Fibroblast of mammary gland (primary cell): ENCODE measurements around the gene RTN4R.
"Not testable (repeated sequence)": the region's sequence is repeated elsewhere in the genome, so short reads cannot be mapped to it uniquely, and the experiment has no call there.

Experiments used
- DNase-seq: peaks from one replicate; pipeline ENCODE4 v3.0.0-alpha.2; 2010; ENCODE audit warnings: low read depth
- H3K4me3 ChIP-seq: 2 replicates; pipeline ENCODE4 v1.5.1; 2011; ENCODE audit warnings: low read depth, mild to moderate bottlenecking, low read length, moderate library complexity; ENCODE audit not compliant: control insufficient read depth
- TF ChIP-seq, protein P1 (sequence below): conservative IDR thresholded peaks from 2 replicates; pipeline ENCODE4 v1.5.1; 2011; ENCODE audit warnings: low read depth, low read length, inconsistent platforms; ENCODE audit not compliant: control insufficient read depth, insufficient read depth

Gene RTN4R

DNA sequence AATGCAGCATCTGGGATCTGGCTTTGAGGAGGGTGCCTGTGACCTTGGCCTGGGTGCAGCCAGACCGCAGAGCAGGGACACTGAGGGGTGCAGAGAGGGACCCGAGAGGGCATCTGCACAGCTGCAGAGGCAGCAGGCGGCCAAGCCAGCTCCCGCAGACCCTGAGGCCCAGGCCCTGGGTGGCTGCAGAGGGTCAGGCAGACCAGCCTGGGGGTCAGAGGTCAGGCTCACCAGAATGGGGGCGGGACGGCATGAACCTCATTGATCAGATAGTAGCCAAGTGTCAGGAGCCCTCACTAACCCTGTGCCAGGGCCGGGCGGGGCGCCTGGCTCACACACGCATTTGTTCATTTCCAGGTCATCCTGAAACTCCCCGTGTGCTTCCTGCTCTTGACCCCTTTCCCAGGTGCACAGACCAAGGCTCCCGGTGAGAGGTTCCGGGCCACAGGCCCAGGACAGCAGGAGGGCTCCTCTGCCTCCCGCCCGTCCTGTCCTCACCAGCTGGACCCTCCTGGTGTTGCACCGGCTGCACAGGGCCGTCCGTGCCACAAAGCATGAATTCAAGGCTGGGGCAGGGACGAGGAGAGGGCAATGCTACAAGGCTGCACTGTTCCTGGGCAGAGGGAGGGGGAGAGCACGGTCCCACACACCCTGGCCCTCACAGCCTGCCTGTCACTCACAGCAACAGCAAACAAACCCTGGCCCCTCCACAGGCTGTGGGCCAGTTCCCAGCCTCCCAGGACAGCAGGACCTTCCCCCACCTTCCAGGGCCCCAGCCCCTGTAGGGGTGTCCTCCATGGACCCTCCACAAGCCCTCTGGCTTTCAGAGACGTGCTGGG, 3.3 kb downstream of the RTN4R start:
- TF ChIP-seq, protein P1, sequence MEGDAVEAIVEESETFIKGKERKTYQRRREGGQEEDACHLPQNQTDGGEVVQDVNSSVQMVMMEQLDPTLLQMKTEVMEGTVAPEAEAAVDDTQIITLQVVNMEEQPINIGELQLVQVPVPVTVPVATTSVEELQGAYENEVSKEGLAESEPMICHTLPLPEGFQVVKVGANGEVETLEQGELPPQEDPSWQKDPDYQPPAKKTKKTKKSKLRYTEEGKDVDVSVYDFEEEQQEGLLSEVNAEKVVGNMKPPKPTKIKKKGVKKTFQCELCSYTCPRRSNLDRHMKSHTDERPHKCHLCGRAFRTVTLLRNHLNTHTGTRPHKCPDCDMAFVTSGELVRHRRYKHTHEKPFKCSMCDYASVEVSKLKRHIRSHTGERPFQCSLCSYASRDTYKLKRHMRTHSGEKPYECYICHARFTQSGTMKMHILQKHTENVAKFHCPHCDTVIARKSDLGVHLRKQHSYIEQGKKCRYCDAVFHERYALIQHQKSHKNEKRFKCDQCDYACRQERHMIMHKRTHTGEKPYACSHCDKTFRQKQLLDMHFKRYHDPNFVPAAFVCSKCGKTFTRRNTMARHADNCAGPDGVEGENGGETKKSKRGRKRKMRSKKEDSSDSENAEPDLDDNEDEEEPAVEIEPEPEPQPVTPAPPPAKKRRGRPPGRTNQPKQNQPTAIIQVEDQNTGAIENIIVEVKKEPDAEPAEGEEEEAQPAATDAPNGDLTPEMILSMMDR, result no peak
- H3K4me3 ChIP-seq, result no peak overlapping the region
- no peak for DNase-seq

DNA sequence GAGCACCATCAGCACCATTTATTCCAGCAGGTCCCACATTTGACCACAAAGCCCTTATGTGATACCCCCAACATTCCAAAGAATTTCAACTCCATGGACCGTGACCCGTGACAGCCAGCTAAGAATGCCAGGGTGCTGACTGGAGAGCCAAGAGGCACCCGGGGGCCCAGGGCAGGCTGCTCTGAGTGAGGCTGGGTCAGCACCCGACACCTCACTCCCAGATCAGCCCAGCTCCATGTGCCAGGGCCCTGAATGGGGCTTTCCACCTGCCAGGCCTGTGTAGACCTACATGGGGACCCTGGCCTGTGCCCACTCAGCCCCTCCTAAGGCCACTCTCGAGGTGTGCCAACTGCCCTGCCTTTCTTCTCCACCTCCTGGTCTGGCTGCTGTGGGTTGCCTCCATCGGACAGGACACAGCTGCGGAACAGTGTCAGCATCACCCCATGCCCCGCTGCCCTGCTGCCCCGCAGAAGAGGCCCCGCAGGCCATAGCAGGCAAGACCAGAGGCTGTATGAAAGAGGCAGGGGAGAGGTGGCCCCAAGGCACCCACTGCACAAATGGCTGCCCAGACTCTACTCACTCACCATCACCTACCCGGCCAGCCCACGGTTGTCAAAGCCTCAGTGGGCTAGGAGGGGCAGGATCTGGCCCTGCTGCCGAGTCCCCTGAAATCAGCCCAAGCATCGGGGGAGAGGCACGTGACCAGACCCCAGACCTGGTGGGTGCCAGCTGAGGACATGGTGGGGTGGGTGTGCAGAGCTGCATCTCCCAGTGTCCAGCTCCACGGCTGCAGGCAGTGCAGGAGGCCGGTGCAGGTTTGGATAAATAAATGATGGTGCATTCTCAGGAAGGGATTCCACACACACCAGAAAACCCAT, 4.5 kb downstream of the RTN4R start:
- not testable (repeated sequence) for H3K4me3 ChIP-seq, DNase-seq

DNA sequence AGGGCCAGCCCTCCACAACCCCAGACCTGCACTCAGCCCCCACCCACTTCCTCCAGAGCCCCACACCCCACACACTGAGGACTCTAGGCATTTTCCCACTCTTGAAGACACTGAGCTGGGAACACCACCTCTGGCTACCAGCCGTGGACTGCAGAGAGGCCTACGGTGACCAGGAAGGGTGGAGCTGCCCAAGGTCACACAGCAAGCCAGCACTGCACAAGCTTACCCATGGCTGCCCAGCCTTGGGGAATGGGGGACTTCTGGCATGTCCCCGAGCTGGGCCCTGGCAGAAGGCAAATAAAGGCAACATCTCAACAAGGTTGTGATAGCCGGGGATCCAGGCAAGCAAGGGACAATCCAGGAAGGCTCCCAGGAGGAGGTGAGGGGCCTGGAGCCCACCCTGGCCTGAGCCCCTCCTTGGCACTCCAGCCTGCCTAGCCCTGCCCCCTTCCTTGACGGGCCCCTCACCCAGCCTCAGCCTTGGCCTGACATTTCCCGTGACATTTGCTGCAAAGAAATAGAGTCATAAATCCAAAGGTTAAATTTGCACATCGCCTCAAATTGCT, 5.5 kb downstream of the RTN4R start:
- no peak for DNase-seq
- TF ChIP-seq, protein P1, result no peak
- H3K4me3 ChIP-seq, result no peak overlapping the region

DNA sequence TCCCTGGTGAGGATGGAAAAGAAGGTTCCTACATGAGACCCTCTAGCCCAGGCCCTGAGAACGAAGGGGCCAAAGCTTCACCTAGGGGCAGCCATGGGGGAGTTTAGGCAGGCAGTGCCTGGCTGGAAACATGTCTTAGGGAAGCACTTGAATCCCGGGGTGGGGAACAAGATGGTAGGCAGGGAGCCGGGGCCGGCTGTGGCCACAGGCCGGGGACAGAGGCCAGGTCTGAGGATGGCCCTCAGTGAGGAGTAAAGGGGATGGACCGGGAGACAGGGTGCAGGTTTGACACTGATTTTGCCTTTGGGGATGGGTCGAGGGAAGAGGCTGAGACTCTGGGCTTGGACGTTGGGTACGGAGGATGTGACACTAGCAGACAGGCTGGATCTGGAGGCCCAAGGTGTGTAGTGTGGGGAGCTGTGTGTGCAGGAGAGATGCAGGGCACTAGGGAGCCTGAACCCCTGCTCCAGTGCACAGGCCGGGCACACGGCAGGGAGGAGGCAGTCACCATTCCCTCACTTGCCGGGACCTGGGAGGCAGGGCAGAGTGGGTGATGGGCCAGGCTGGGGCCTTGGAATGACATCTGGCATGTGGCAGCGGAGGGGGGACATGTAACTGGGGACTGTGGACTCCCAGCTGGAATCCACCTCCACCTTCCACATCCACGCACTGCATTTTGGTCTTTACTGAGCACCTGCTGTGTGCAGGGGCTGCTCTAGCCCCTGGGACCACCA, 6.1 kb downstream of the RTN4R start:
- H3K4me3 ChIP-seq, result no peak overlapping the region
- TF ChIP-seq, protein P1, result no peak
- DNase-seq, result no peak

DNA sequence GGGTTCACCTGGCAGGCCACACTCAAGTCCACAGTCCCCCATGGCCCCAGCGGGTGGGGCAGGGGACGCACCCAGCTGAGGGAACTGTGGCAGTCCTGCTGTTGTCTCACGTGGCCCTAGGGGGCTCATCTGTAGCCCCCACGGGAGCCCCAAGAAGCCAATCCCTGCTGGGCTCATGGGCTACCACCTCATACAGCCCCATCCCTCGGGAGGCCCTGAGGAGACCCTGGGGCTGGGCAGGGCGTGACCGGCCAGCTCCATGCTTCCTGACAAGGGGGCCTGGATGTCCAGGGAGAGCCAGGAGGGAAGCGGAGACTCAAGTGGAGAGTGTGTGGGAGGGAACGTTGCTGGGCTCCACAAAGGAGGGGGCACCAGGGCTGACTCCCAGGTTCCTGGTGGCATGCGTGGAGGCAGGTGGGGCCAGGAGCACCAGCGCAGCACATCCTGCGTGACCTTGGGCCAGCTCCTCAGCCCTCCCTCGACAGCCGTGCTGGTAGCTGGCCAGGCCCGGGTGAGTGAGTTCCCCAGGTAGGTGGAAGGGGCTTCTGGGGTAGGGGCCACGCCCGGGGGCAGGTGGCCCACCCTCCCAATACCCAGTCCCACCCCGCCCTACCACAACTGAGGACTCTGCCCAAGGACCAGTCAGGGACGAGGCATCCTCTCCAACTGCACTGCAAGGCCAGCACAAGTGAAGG, 7.9 kb downstream of the RTN4R start:
- H3K4me3 ChIP-seq, result no peak overlapping the region
- no peak for DNase-seq
- TF ChIP-seq, protein P1, result no peak

DNA sequence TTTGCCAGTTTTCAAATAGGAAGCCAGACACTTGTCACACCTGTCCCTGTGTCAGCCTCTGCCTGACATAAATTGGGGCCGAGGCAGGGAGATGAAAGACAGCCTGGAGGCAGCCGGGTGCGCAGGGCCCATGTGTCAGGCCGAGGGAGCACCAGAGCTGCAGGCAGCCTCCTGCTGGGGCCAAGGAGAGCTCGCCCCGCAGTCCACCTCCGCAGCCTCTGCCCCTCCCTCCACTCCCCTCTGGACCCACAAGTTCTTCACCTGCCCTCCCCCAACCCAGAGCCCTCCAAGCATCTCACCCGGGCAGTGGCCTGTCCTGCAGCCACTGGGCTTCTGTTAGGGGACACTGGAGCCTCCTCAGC, 8.8 kb downstream of the RTN4R start:
- TF ChIP-seq, protein P1, result no peak

More for the DNA sequence above, 8.8 kb downstream of the RTN4R start:
- H3K4me3 ChIP-seq, result no peak overlapping the region
- DNase-seq, result no peak
